ENCODE results near the gene LYST. TPM values are rescaled to one million over a fixed set of nuclear protein-coding genes. Genes with fewer than 3 reads are reported as not detected.
"Not testable (repeated sequence)": the region's sequence is repeated elsewhere in the genome, so short reads cannot be mapped to it uniquely, and the experiment has no call there.

LYST gene
- total RNA-seq, 1 experiment from 2014 or later = 1.7 TPM

DNA sequence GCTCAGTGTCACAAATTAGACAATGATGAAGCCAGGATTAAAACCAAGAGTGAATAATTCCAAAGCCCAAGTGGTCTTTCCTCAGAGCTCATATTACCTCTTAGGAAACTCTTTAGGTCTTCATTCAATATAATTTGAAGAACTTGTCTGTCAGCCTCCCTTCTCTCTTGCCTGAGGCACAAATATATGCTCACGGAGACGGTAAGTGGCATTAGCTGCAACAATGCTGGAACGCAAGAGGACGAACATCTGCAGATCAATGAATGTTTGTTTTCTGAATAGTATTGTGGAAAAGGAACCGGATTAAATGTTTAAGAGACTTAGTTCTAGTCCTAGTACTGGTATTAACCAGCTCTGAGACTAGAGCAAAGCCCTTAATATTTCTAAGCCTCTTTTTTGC, 39.7 kb upstream of the LYST start:
- H3K4me3 ChIP-seq (ENCODE audit: low read depth, low read length, poor library complexity, severe bottlenecking) = no peak overlapping the region
- H3K27me3 ChIP-seq (replicated peaks; ENCODE audit: insufficient read depth, low read depth, low read length, poor library complexity) = no peaks in the 10 kb centered on the region
- no peaks in the 10 kb centered on the region for H3K36me3 ChIP-seq (ENCODE audit: insufficient read depth, low read length, poor library complexity, severe bottlenecking)
- intact Hi-C loops (cut with micrococcal nuclease; ENCODE audit: unreplicated experiment) = no loop called here
- BruUV-seq (replicated peaks) = no TSS peak
- no peaks in the 10 kb centered on the region for H3K9me3 ChIP-seq (ENCODE audit: low read depth, low read length, poor library complexity, severe bottlenecking)
- POLR2A ChIA-PET (ENCODE audit: low non-redundant PET) = no interaction called here
- no peak for TF ChIP-seq EZH2 (IDR thresholded peaks at IDR 0.05; ENCODE audit: borderline replicate concordance, low read depth, low read length, poor library complexity, severe bottlenecking)
- TF ChIP-seq, protein P1, sequence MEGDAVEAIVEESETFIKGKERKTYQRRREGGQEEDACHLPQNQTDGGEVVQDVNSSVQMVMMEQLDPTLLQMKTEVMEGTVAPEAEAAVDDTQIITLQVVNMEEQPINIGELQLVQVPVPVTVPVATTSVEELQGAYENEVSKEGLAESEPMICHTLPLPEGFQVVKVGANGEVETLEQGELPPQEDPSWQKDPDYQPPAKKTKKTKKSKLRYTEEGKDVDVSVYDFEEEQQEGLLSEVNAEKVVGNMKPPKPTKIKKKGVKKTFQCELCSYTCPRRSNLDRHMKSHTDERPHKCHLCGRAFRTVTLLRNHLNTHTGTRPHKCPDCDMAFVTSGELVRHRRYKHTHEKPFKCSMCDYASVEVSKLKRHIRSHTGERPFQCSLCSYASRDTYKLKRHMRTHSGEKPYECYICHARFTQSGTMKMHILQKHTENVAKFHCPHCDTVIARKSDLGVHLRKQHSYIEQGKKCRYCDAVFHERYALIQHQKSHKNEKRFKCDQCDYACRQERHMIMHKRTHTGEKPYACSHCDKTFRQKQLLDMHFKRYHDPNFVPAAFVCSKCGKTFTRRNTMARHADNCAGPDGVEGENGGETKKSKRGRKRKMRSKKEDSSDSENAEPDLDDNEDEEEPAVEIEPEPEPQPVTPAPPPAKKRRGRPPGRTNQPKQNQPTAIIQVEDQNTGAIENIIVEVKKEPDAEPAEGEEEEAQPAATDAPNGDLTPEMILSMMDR (conservative IDR thresholded peaks at IDR 0.05; ENCODE audit: low read depth, low read length) = no peak
- no peaks in the 10 kb centered on the region for H3K4me1 ChIP-seq (ENCODE audit: insufficient read depth, low read length, poor library complexity, severe bottlenecking)
- no peak for DNase-seq (ENCODE audit: low spot score)
- CTCF ChIA-PET = no interaction called here
- H3K27ac ChIP-seq (ENCODE audit: low read depth, low read length, poor library complexity, severe bottlenecking) = no peak overlapping the region

DNA sequence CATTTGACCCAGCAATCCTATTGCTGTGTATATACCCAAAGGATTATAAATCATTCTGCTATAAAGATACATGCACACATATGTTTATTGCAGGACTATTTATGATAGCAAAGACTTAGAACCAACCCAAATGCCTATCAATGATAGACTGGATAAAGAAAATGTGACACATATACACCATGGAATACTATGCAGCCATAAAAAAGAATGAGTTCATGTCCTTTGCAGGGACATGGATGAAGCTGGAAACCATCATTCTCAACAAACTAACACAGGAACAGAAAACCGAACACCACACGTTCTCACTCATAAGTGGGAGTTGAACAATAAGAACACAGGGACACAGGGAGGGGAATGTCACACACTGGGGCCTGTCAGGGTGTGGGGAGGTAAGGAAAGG, 37.1 kb upstream of the LYST start:
- POLR2A ChIA-PET (ENCODE audit: low non-redundant PET); H3K4me1 ChIP-seq (ENCODE audit: insufficient read depth, low read length, poor library complexity, severe bottlenecking); H3K4me3 ChIP-seq (ENCODE audit: low read depth, low read length, poor library complexity, severe bottlenecking); intact Hi-C loops (cut with micrococcal nuclease; ENCODE audit: unreplicated experiment); DNase-seq (ENCODE audit: low spot score); H3K36me3 ChIP-seq (ENCODE audit: insufficient read depth, low read length, poor library complexity, severe bottlenecking); CTCF ChIA-PET; H3K27ac ChIP-seq (ENCODE audit: low read depth, low read length, poor library complexity, severe bottlenecking); H3K9me3 ChIP-seq (ENCODE audit: low read depth, low read length, poor library complexity, severe bottlenecking); BruUV-seq (replicated peaks); H3K27me3 ChIP-seq (replicated peaks; ENCODE audit: insufficient read depth, low read depth, low read length, poor library complexity): not testable (repeated sequence)

DNA sequence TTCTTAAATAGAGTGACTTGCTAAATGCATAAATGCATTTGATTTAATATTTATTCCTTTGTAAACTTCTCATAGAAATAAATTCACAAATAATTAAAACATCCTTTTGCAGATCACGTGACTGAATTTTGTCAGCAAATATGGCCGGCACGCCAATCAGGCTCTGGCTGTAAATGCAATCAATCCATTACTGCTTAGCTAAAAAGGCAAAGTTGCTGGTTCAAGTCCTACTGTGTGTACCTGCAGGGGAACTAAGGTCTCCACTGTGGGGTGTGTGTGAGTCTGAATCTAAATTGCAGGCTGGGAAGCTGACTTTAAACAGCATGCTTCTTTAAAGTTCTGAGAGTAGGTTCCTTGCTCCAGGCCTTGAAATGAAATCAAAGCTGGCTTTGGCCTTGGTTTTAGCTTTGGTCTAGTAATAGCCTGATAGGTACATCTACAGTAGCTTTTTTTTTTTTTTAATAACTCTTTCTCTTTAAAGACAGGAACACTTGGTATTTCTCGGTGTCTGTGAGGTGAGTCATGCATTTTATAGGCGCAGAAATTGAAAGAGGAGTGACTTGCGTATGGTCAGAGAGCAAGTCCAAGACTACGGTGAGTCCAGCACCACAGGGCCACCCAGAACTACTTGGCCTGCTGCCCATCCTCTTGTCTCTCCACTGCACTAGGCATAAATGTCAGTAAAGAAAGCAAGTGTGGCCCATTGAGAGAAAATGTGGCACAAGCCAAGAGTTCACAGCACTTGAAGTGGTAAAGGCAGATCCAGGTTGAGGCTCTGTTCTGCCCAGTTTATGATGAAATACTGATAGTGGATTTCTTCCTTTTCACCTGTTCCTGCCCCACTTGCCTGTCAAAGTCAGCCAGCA, 36.2 kb upstream of the LYST start:
- no peak overlapping the region for H3K4me3 ChIP-seq (ENCODE audit: low read depth, low read length, poor library complexity, severe bottlenecking)

More for the DNA sequence above, 36.2 kb upstream of the LYST start:
- no peaks in the 10 kb centered on the region for H3K9me3 ChIP-seq (ENCODE audit: low read depth, low read length, poor library complexity, severe bottlenecking)
- no TSS peak for BruUV-seq (replicated peaks)
- H3K4me1 ChIP-seq (ENCODE audit: insufficient read depth, low read length, poor library complexity, severe bottlenecking) = no peaks in the 10 kb centered on the region
- no peak overlapping the region for H3K27ac ChIP-seq (ENCODE audit: low read depth, low read length, poor library complexity, severe bottlenecking)
- ChIA-PET POLR2A (ENCODE audit: low non-redundant PET) (no interaction called here), CTCF (no interaction called here)
- H3K27me3 ChIP-seq (replicated peaks; ENCODE audit: insufficient read depth, low read depth, low read length, poor library complexity) = no peaks in the 10 kb centered on the region
- no peak for DNase-seq (ENCODE audit: low spot score)
- TF ChIP-seq, protein P1 (conservative IDR thresholded peaks at IDR 0.05; ENCODE audit: low read depth, low read length) = no peak
- no peak for TF ChIP-seq EZH2 (IDR thresholded peaks at IDR 0.05; ENCODE audit: borderline replicate concordance, low read depth, low read length, poor library complexity, severe bottlenecking)
- intact Hi-C loops (cut with micrococcal nuclease; ENCODE audit: unreplicated experiment) = no loop called here
- H3K36me3 ChIP-seq (ENCODE audit: insufficient read depth, low read length, poor library complexity, severe bottlenecking) = no peaks in the 10 kb centered on the region
